Measurements from ENCODE around the gene CLDND2. TPM values are rescaled to one million over a fixed set of nuclear protein-coding genes. Genes with fewer than 3 reads are reported as not detected.

The CLDND2 gene
- total RNA-seq, 1 experiment from 2014 or later: 0.95 TPM

DNA sequence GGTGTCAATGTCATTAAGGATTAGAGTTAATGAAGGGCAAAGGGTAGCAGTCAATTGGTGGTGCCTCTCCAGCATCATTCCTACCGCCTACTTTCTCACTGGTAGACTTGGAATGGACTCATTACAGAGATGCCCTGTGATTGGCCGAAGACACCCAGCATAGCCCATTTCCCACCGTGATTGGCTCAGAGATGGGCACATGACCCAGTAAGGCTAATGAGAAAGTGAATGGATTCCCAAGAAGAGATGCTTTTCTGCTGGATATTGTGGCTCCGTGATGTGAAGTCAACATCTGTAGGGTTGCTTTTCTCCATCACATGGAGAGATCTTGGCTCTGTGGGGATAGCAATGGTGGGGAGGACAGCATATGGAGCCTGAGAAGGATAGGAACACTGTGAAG, 38.4 kb downstream of the CLDND2 start:
- ChIA-PET CTCF (no interaction called here), POLR2A (ENCODE audit: unreplicated experiment) (no interaction called here)
- TF ChIP-seq EZH2 (IDR thresholded peaks at IDR 0.05; ENCODE audit: low read length, unreplicated experiment) (no peak), EZH2phosphoT487 (IDR thresholded peaks at IDR 0.05; ENCODE audit: borderline replicate concordance, low read length) (no peak), CTCF (conservative IDR thresholded peaks at IDR 0.05; ENCODE audit: low read depth, low read length) (no peak)
- H4K20me1 ChIP-seq (ENCODE audit: low read length): no peaks in the 10 kb centered on the region
- no peak overlapping the region for H3K9ac ChIP-seq (ENCODE audit: low read length)
- no TSS peak for BruUV-seq (replicated peaks)
- DNase-seq (no peak), ATAC-seq (no peak)
- H3K79me2 ChIP-seq (ENCODE audit: low read length): no peaks in the 10 kb centered on the region
- H3K27ac ChIP-seq (ENCODE audit: low read length): no peak overlapping the region
- no peak overlapping the region for H3K4me2 ChIP-seq (ENCODE audit: low read length)
- H3K27me3 ChIP-seq (ENCODE audit: low read length): no peaks in the 10 kb centered on the region
- no peaks in the 10 kb centered on the region for H3F3A ChIP-seq (ENCODE audit: low read length, unreplicated experiment)
- no peaks in the 10 kb centered on the region for H3K4me1 ChIP-seq (ENCODE audit: insufficient read depth, low read length)
- H3K4me3 ChIP-seq (ENCODE audit: low read length): no peak overlapping the region
- H3K36me3 ChIP-seq (ENCODE audit: low read depth, low read length): no peaks in the 10 kb centered on the region
- intact Hi-C loops (cut with micrococcal nuclease): no loop called here
- H3K9me3 ChIP-seq (ENCODE audit: low read length): no peaks in the 10 kb centered on the region
- no peaks in the 10 kb centered on the region for H3K9me2 ChIP-seq (replicated peaks; ENCODE audit: low read length)
- H2AFZ ChIP-seq (ENCODE audit: low read length): no peak overlapping the region

DNA sequence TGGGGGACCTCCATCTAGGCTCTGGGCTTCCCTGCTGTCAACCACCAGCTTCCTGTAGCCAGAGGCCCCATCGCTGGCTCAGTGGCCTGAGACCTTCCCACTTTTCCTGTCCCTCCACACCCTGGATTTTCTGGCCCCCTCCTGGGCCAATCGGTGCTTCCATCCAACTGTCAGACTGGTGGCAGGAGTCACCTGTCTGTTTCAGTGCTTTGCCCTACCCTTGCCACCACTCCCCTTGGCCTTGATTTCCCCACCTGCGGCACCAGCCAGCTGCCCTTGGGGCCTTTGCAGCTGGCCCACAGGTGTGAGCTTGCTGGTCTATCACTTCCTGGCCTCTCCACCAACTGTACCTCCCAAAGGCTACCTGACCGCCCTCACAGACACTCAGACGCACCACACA, 39.4 kb downstream of the CLDND2 start:
- CTCF ChIA-PET: no interaction called here

More for the DNA sequence above, 39.4 kb downstream of the CLDND2 start:
- no peaks in the 10 kb centered on the region for H3K79me2 ChIP-seq (ENCODE audit: low read length)
- no peaks in the 10 kb centered on the region for H3K9me2 ChIP-seq (replicated peaks; ENCODE audit: low read length)
- ATAC-seq (no peak), DNase-seq (no peak)
- POLR2A ChIA-PET (ENCODE audit: unreplicated experiment): no interaction called here
- H3F3A ChIP-seq (ENCODE audit: low read length, unreplicated experiment): no peaks in the 10 kb centered on the region
- no peaks in the 10 kb centered on the region for H3K9me3 ChIP-seq (ENCODE audit: low read length)
- H3K27me3 ChIP-seq (ENCODE audit: low read length): peaks cover under 1% of the 10 kb centered on the region; the same call in 1 of the 2 replicates
- intact Hi-C loops (cut with micrococcal nuclease): no loop called here
- no peaks in the 10 kb centered on the region for H4K20me1 ChIP-seq (ENCODE audit: low read length)
- no peak overlapping the region for H3K27ac ChIP-seq (ENCODE audit: low read length)
- H2AFZ ChIP-seq (ENCODE audit: low read length): no peak overlapping the region
- H3K9ac ChIP-seq (ENCODE audit: low read length): no peak overlapping the region
- H3K4me1 ChIP-seq (ENCODE audit: insufficient read depth, low read length): no peaks in the 10 kb centered on the region
- no peak overlapping the region for H3K4me2 ChIP-seq (ENCODE audit: low read length)
- no peaks in the 10 kb centered on the region for H3K36me3 ChIP-seq (ENCODE audit: low read depth, low read length)
- H3K4me3 ChIP-seq (ENCODE audit: low read length): no peak overlapping the region
- TF ChIP-seq EZH2 (IDR thresholded peaks at IDR 0.05; ENCODE audit: low read length, unreplicated experiment): no peak
- TF ChIP-seq CTCF (conservative IDR thresholded peaks at IDR 0.05; ENCODE audit: low read depth, low read length): no peak
- no peak for TF ChIP-seq EZH2phosphoT487 (IDR thresholded peaks at IDR 0.05; ENCODE audit: borderline replicate concordance, low read length)
- no TSS peak for BruUV-seq (replicated peaks)

Data from PC-3 (cell line).